ENCODE data around the gene PRKACG. TPM values are rescaled to one million over a fixed set of nuclear protein-coding genes. Genes with fewer than 3 reads are reported as not detected.

Gene PRKACG
- total RNA-seq, 1 donor from 2014 or later = not detected

- Mint-ChIP-seq H3K36me3 (no peaks in the 10 kb centered on the region), H3K4me3 (no peak overlapping the region), H3K4me1 (peaks cover 1% of the 10 kb centered on the region), H3K27me3 (ENCODE audit: insufficient read depth, low read depth) (peaks cover 3% of the 10 kb centered on the region), H3K27ac (no peak overlapping the region), H3K9me3 (peaks cover 3% of the 10 kb centered on the region)
- H2AFZ ChIP-seq (replicated peaks) = no peak overlapping the region
- H3K9me3 ChIP-seq (ENCODE audit: low read depth) = no peaks in the 10 kb centered on the region
- TF ChIP-seq EZH2phosphoT487 (IDR thresholded peaks at IDR 0.05) (no peak), EZH2 (IDR thresholded peaks at IDR 0.05) (no peak)
- TF ChIP-seq, protein P1, sequence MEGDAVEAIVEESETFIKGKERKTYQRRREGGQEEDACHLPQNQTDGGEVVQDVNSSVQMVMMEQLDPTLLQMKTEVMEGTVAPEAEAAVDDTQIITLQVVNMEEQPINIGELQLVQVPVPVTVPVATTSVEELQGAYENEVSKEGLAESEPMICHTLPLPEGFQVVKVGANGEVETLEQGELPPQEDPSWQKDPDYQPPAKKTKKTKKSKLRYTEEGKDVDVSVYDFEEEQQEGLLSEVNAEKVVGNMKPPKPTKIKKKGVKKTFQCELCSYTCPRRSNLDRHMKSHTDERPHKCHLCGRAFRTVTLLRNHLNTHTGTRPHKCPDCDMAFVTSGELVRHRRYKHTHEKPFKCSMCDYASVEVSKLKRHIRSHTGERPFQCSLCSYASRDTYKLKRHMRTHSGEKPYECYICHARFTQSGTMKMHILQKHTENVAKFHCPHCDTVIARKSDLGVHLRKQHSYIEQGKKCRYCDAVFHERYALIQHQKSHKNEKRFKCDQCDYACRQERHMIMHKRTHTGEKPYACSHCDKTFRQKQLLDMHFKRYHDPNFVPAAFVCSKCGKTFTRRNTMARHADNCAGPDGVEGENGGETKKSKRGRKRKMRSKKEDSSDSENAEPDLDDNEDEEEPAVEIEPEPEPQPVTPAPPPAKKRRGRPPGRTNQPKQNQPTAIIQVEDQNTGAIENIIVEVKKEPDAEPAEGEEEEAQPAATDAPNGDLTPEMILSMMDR (IDR thresholded peaks at IDR 0.05) = no peak
- no peak overlapping the region for H3K27ac ChIP-seq
- H3K27me3 ChIP-seq = no peaks in the 10 kb centered on the region
- no peaks in the 10 kb centered on the region for H4K20me1 ChIP-seq (ENCODE audit: low read depth)
- H3K4me3 ChIP-seq = no peak overlapping the region
- no peak overlapping the region for H3K9ac ChIP-seq
- H3F3A ChIP-seq (ENCODE audit: low read depth) = peaks cover 7% of the 10 kb centered on the region
- H3K4me1 ChIP-seq = no peaks in the 10 kb centered on the region
- DNase-seq (ENCODE audit: low spot score) = no peak
- H3K79me2 ChIP-seq (ENCODE audit: low read depth) = peaks cover 1% of the 10 kb centered on the region
- no peak overlapping the region for H3K4me2 ChIP-seq
- no peaks in the 10 kb centered on the region for H3K36me3 ChIP-seq
Observed at GRCh38 chr9:69030851-69031645, 17.1 kb upstream of the PRKACG start.

DNA sequence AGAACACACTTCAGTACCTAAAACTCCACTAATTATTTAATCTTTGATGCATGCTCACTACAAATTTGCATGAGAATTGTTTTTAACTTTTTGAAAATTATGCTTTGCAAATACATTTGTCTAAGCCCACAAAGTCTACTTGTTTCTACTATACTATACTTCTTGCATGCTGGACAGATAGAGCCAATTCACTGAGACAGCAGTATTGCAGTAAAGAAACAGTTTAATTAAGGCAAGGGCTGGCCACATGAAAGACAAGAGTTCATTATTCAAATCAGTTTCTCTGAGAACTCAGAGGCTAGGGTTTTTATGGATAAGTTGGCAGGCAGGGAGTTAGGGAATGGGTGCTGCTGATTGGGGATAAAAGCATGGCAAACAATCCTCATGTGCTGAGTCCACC lies 15.6 kb upstream of the PRKACG start:
- Mint-ChIP-seq H3K27ac (no peak overlapping the region), H3K4me3 (no peak overlapping the region), H3K27me3 (ENCODE audit: insufficient read depth, low read depth) (peaks cover 3% of the 10 kb centered on the region), H3K36me3 (no peaks in the 10 kb centered on the region), H3K9me3 (peaks cover 3% of the 10 kb centered on the region), H3K4me1 (no peaks in the 10 kb centered on the region)
- Histone ChIP-seq H3F3A (ENCODE audit: low read depth) (peaks cover 4% of the 10 kb centered on the region), H2AFZ (replicated peaks) (no peak overlapping the region), H3K27me3 (no peaks in the 10 kb centered on the region), H3K27ac (no peak overlapping the region), H3K9me3 (ENCODE audit: low read depth) (no peaks in the 10 kb centered on the region), H3K9ac (no peak overlapping the region), H3K4me3 (no peak overlapping the region), H3K79me2 (ENCODE audit: low read depth) (no peaks in the 10 kb centered on the region), H3K36me3 (no peaks in the 10 kb centered on the region), H4K20me1 (ENCODE audit: low read depth) (no peaks in the 10 kb centered on the region), H3K4me2 (no peak overlapping the region), H3K4me1 (no peaks in the 10 kb centered on the region)
- TF ChIP-seq EZH2phosphoT487 (IDR thresholded peaks at IDR 0.05) (no peak), EZH2 (IDR thresholded peaks at IDR 0.05) (no peak)
- TF ChIP-seq, protein P1 (IDR thresholded peaks at IDR 0.05) = no peak
- DNase-seq (ENCODE audit: low spot score) = no peak

- no peak overlapping the region for H3K4me2 ChIP-seq
- H3K79me2 ChIP-seq (ENCODE audit: low read depth) = no peaks in the 10 kb centered on the region
- Mint-ChIP-seq H3K27ac (no peak overlapping the region), H3K36me3 (no peaks in the 10 kb centered on the region), H3K4me3 (no peak overlapping the region), H3K27me3 (ENCODE audit: insufficient read depth, low read depth) (peaks cover 3% of the 10 kb centered on the region), H3K9me3 (peaks cover 3% of the 10 kb centered on the region), H3K4me1 (no peaks in the 10 kb centered on the region)
- no peaks in the 10 kb centered on the region for H3K4me1 ChIP-seq
- H3K4me3 ChIP-seq = no peak overlapping the region
- no peaks in the 10 kb centered on the region for H3K36me3 ChIP-seq
- H2AFZ ChIP-seq (replicated peaks) = no peak overlapping the region
- no peaks in the 10 kb centered on the region for H3K9me3 ChIP-seq (ENCODE audit: low read depth)
- no peak overlapping the region for H3K9ac ChIP-seq
- no peaks in the 10 kb centered on the region for H3K27me3 ChIP-seq
- H3K27ac ChIP-seq = no peak overlapping the region
- no peaks in the 10 kb centered on the region for H4K20me1 ChIP-seq (ENCODE audit: low read depth)
- TF ChIP-seq EZH2phosphoT487 (IDR thresholded peaks at IDR 0.05) (no peak), EZH2 (IDR thresholded peaks at IDR 0.05) (no peak)
- TF ChIP-seq, protein P1 (IDR thresholded peaks at IDR 0.05) = no peak
- DNase-seq (ENCODE audit: low spot score) = no peak
- H3F3A ChIP-seq (ENCODE audit: low read depth) = peaks cover 7% of the 10 kb centered on the region
Observed at GRCh38 chr9:69028754-69029153, 14.8 kb upstream of the PRKACG start.

Measured in neural progenitor cell (in vitro differentiated cells).